ENCODE results near the gene TMOD4. TPM values are rescaled to one million over a fixed set of nuclear protein-coding genes. Genes with fewer than 3 reads are reported as not detected.

Gene TMOD4
- total and polyA plus RNA-seq, 2 of the 13 experiments (the other 11 are each of a cell fraction or from before 2014, with no cell fraction given), result 0.66 TPM; not detected in 1

DNA sequence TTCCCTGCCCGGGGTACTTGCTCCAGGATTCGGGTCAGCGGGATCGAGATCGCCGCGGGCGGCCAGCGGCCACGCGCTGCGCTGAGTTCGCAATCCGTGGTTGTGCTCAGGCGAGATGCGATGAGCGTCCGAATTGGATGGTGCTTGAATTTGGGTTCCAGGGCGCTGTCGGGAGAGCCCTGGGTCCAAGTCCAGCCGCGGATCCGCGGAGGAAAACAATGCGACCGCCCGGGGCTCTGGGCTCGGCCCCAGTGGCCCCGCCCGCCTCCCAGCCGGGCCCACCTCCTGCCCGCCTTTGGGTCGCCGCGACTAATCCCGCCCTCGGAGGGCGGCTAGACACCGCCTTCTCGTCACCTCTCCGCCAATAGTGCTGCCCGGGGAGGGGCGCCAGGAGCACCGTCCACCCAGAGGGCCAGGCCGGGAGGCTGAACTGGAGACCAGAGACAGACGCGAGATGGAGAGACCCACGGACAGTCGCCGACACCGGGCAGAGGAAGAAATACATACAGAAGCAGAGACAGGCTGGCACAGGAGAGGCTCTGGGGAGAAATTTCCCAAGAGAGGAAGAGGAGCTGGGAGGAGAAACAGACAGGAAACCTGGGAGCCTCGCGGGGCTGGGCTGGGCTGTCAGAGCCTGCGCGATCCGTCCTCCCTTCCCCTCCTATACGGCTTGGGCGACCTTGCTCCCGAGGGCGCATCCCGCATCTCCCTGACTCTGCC is 29.2 kb downstream of the TMOD4 start, which contains the start of gene SEMA6C (continued):
- TF ChIP-seq, protein P1, sequence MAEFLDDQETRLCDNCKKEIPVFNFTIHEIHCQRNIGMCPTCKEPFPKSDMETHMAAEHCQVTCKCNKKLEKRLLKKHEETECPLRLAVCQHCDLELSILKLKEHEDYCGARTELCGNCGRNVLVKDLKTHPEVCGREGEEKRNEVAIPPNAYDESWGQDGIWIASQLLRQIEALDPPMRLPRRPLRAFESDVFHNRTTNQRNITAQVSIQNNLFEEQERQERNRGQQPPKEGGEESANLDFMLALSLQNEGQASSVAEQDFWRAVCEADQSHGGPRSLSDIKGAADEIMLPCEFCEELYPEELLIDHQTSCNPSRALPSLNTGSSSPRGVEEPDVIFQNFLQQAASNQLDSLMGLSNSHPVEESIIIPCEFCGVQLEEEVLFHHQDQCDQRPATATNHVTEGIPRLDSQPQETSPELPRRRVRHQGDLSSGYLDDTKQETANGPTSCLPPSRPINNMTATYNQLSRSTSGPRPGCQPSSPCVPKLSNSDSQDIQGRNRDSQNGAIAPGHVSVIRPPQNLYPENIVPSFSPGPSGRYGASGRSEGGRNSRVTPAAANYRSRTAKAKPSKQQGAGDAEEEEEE (CRISPR knock-in tag; IDR thresholded peaks at IDR 0.05; ENCODE audit: borderline replicate concordance), result no peak
- TF ChIP-seq PHF8 (CRISPR knock-in tag; IDR thresholded peaks at IDR 0.05), result peak; percentile 59; the same call in 1 of the 2 replicates
- TF ChIP-seq, protein P2, sequence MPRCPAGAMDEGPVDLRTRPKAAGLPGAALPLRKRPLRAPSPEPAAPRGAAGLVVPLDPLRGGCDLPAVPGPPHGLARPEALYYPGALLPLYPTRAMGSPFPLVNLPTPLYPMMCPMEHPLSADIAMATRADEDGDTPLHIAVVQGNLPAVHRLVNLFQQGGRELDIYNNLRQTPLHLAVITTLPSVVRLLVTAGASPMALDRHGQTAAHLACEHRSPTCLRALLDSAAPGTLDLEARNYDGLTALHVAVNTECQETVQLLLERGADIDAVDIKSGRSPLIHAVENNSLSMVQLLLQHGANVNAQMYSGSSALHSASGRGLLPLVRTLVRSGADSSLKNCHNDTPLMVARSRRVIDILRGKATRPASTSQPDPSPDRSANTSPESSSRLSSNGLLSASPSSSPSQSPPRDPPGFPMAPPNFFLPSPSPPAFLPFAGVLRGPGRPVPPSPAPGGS (CRISPR knock-in tag; IDR thresholded peaks at IDR 0.05), result no peak; the same call in 1 of the 2 replicates
- TF ChIP-seq GTF2F1 (IDR thresholded peaks at IDR 0.05; ENCODE audit: low read length), result no peak
- no peak; the same call in 1 of the 2 replicates for TF ChIP-seq ZNF350 (CRISPR knock-in tag; IDR thresholded peaks at IDR 0.05; ENCODE audit: borderline replicate concordance, low read depth)
- TF ChIP-seq GABPA (IDR thresholded peaks at IDR 0.05; ENCODE audit: low read depth, low read length), result no peak
- no peak for TF ChIP-seq GABPA (CRISPR knock-in tag; IDR thresholded peaks at IDR 0.05; ENCODE audit: low read depth)
- TF ChIP-seq MAFG (CRISPR knock-in tag; IDR thresholded peaks at IDR 0.05), result no peak
- TF ChIP-seq KLF11 (CRISPR knock-in tag; IDR thresholded peaks at IDR 0.05), result no peak
- TF ChIP-seq, protein P3, sequence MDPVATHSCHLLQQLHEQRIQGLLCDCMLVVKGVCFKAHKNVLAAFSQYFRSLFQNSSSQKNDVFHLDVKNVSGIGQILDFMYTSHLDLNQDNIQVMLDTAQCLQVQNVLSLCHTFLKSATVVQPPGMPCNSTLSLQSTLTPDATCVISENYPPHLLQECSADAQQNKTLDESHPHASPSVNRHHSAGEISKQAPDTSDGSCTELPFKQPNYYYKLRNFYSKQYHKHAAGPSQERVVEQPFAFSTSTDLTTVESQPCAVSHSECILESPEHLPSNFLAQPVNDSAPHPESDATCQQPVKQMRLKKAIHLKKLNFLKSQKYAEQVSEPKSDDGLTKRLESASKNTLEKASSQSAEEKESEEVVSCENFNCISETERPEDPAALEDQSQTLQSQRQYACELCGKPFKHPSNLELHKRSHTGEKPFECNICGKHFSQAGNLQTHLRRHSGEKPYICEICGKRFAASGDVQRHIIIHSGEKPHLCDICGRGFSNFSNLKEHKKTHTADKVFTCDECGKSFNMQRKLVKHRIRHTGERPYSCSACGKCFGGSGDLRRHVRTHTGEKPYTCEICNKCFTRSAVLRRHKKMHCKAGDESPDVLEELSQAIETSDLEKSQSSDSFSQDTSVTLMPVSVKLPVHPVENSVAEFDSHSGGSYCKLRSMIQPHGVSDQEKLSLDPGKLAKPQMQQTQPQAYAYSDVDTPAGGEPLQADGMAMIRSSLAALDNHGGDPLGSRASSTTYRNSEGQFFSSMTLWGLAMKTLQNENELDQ (CRISPR knock-in tag; IDR thresholded peaks at IDR 0.05; ENCODE audit: borderline replicate concordance), result peak; percentile 26; the same call in 1 of the 2 replicates
- TF ChIP-seq KAT7 (CRISPR knock-in tag; IDR thresholded peaks at IDR 0.05; ENCODE audit: borderline replicate concordance), result no peak; the same call in 1 of the 2 replicates
- no peak for TF ChIP-seq ATRX (CRISPR knock-in tag; IDR thresholded peaks at IDR 0.05; ENCODE audit: borderline replicate concordance)
- TF ChIP-seq, protein P4, sequence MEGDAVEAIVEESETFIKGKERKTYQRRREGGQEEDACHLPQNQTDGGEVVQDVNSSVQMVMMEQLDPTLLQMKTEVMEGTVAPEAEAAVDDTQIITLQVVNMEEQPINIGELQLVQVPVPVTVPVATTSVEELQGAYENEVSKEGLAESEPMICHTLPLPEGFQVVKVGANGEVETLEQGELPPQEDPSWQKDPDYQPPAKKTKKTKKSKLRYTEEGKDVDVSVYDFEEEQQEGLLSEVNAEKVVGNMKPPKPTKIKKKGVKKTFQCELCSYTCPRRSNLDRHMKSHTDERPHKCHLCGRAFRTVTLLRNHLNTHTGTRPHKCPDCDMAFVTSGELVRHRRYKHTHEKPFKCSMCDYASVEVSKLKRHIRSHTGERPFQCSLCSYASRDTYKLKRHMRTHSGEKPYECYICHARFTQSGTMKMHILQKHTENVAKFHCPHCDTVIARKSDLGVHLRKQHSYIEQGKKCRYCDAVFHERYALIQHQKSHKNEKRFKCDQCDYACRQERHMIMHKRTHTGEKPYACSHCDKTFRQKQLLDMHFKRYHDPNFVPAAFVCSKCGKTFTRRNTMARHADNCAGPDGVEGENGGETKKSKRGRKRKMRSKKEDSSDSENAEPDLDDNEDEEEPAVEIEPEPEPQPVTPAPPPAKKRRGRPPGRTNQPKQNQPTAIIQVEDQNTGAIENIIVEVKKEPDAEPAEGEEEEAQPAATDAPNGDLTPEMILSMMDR (CRISPR knock-in tag; IDR thresholded peaks at IDR 0.05), result 0 out of 2 replicates have a peak, but pooled peaks have one; percentile 2
- no peak for TF ChIP-seq ZNF546 (CRISPR knock-in tag; conservative IDR thresholded peaks at IDR 0.05)
- peak; percentile 16 for TF ChIP-seq ZNF883 (CRISPR knock-in tag; IDR thresholded peaks at IDR 0.05; ENCODE audit: not compliant biosample characterization)
- TF ChIP-seq, protein P5, sequence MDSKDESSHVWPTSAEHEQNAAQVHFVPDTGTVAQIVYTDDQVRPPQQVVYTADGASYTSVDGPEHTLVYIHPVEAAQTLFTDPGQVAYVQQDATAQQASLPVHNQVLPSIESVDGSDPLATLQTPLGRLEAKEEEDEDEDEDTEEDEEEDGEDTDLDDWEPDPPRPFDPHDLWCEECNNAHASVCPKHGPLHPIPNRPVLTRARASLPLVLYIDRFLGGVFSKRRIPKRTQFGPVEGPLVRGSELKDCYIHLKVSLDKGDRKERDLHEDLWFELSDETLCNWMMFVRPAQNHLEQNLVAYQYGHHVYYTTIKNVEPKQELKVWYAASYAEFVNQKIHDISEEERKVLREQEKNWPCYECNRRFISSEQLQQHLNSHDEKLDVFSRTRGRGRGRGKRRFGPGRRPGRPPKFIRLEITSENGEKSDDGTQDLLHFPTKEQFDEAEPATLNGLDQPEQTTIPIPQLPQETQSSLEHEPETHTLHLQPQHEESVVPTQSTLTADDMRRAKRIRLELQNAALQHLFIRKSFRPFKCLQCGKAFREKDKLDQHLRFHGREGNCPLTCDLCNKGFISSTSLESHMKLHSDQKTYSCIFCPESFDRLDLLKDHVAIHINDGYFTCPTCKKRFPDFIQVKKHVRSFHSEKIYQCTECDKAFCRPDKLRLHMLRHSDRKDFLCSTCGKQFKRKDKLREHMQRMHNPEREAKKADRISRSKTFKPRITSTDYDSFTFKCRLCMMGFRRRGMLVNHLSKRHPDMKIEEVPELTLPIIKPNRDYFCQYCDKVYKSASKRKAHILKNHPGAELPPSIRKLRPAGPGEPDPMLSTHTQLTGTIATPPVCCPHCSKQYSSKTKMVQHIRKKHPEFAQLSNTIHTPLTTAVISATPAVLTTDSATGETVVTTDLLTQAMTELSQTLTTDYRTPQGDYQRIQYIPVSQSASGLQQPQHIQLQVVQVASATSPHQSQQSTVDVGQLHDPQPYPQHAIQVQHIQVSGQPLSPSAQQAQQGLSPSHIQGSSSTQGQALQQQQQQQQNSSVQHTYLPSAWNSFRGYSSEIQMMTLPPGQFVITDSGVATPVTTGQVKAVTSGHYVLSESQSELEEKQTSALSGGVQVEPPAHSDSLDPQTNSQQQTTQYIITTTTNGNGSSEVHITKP (CRISPR knock-in tag; IDR thresholded peaks at IDR 0.05; ENCODE audit: low read depth), result no peak; the same call in 1 of the 2 replicates
- no peak for TF ChIP-seq CBX5 (CRISPR knock-in tag; IDR thresholded peaks at IDR 0.05; ENCODE audit: borderline replicate concordance)
- TF ChIP-seq ZBTB42 (CRISPR knock-in tag; IDR thresholded peaks at IDR 0.05), result no peak

All from HepG2 (cell line).